ENCODE measurements around the gene ARHGEF12. TPM values are rescaled to one million over a fixed set of nuclear protein-coding genes. Genes with fewer than 3 reads are reported as not detected.

ARHGEF12 gene
- total and polyA plus RNA-seq, 2 experiments from 2014 or later, result 9.0 to 38.9 TPM

GRCh38 chr11:120515186-120515723, 179.0 kb downstream of the ARHGEF12 start:
- Mint-ChIP-seq H3K36me3 (ENCODE audit: low read depth) (no peaks in the 10 kb centered on the region; the same call in 2 of the 3 replicates), H3K9me3 (no peaks in the 10 kb centered on the region; the same call in 2 of the 3 replicates), H3K27me3 (ENCODE audit: insufficient read depth, low read depth, poor library complexity) (peaks cover 33% of the 10 kb centered on the region), H3K27ac (no peak overlapping the region), H3K4me1 (peaks cover 32% of the 10 kb centered on the region), H3K4me3 (no peak overlapping the region; the same call in 2 of the 3 replicates)
- no peak for TF ChIP-seq ZNF114 (CRISPR knock-in tag; IDR thresholded peaks at IDR 0.05)
- TF ChIP-seq CREB1 (CRISPR knock-in tag; IDR thresholded peaks at IDR 0.05; ENCODE audit: low read depth), result no peak
- H3K27ac ChIP-seq (ENCODE audit: low read depth), result no peak overlapping the region
- H3K4me2 ChIP-seq, result no peak overlapping the region
- H3F3A ChIP-seq (replicated peaks; ENCODE audit: low read depth), result no peaks in the 10 kb centered on the region
- H3K4me3 ChIP-seq, result no peak overlapping the region
- no peaks in the 10 kb centered on the region for H3K79me2 ChIP-seq (replicated peaks; ENCODE audit: insufficient read depth)
- DNase-seq (ENCODE audit: low spot score), result no peak
- no peaks in the 10 kb centered on the region for H4K20me1 ChIP-seq (replicated peaks; ENCODE audit: insufficient read depth)
- H3K27me3 ChIP-seq (ENCODE audit: insufficient read depth), result peaks cover 9% of the 10 kb centered on the region; the same call in 1 of the 2 replicates
- no peaks in the 10 kb centered on the region for H3K36me3 ChIP-seq (ENCODE audit: insufficient read depth)
- no peak for ATAC-seq
- H2AFZ ChIP-seq, result no peak overlapping the region
- H3K4me1 ChIP-seq (ENCODE audit: insufficient read depth), result peaks cover 14% of the 10 kb centered on the region; the same call in 1 of the 2 replicates
- H3K9me2 ChIP-seq (ENCODE audit: insufficient read depth), result no peaks in the 10 kb centered on the region

GRCh38 chr11:120516461-120517389, 180.5 kb downstream of the ARHGEF12 start:
- Histone ChIP-seq H3K9me2 (ENCODE audit: insufficient read depth) (no peaks in the 10 kb centered on the region), H3F3A (replicated peaks; ENCODE audit: low read depth) (no peaks in the 10 kb centered on the region), H2AFZ (no peak overlapping the region; the same call in 1 of the 2 replicates), H3K27me3 (ENCODE audit: insufficient read depth) (peaks cover 9% of the 10 kb centered on the region; the same call in 1 of the 2 replicates), H3K27ac (ENCODE audit: low read depth) (no peak overlapping the region), H3K36me3 (ENCODE audit: insufficient read depth) (no peaks in the 10 kb centered on the region), H3K4me3 (no peak overlapping the region), H3K4me1 (ENCODE audit: insufficient read depth) (peaks cover 14% of the 10 kb centered on the region; the same call in 1 of the 2 replicates), H3K79me2 (replicated peaks; ENCODE audit: insufficient read depth) (no peaks in the 10 kb centered on the region), H4K20me1 (replicated peaks; ENCODE audit: insufficient read depth) (no peaks in the 10 kb centered on the region), H3K4me2 (0 out of 2 replicates have a peak overlapping the region, but pooled peaks have one; percentile 26)
- no peak overlapping the region for H3K4me3 Mint-ChIP-seq
- no peak overlapping the region for H3K27ac Mint-ChIP-seq
- DNase-seq (ENCODE audit: low spot score) (no peak), ATAC-seq (peak; percentile 59)
- H3K9me3 Mint-ChIP-seq, result no peaks in the 10 kb centered on the region; the same call in 2 of the 3 replicates
- H3K27me3 Mint-ChIP-seq (ENCODE audit: insufficient read depth, low read depth, poor library complexity), result peaks cover 25% of the 10 kb centered on the region
- H3K4me1 Mint-ChIP-seq, result peaks cover 30% of the 10 kb centered on the region
- no peaks in the 10 kb centered on the region; the same call in 2 of the 3 replicates for H3K36me3 Mint-ChIP-seq (ENCODE audit: low read depth)
- TF ChIP-seq POLR2AphosphoS5 (IDR thresholded peaks at IDR 0.05; ENCODE audit: low read depth) (no peak), EZH2 (IDR thresholded peaks at IDR 0.05; ENCODE audit: low read depth, unreplicated experiment) (no peak), CREB1 (CRISPR knock-in tag; IDR thresholded peaks at IDR 0.05; ENCODE audit: low read depth) (no peak), NANOG (IDR thresholded peaks at IDR 0.05; ENCODE audit: borderline replicate concordance) (no peak), REST (IDR thresholded peaks at IDR 0.05; ENCODE audit: unreplicated experiment) (no peak)
